B cell (primary cell): Measurements from ENCODE around the gene SALL1. TPM values are rescaled to one million over a fixed set of nuclear protein-coding genes. Genes with fewer than 3 reads are reported as not detected.

Experiments used
- ATAC-seq: fragments of 200-7000 bp; cut with Tn5 transposase; one replicate; pipeline ENCODE4 v1.10.0; 2021; ENCODE audit warnings: low read depth, mild to moderate bottlenecking, moderate number of reproducible peaks, moderate library complexity
- CTCF ChIA-PET: fragments of 350-600 bp; sonication (Branson Sonifier 250); formaldehyde crosslinking; loops from one replicate; lab custom pipeline; 2021; ENCODE audit warnings: antibody characterized with exemption, inconsistent platforms; lab: Charles Lee
- POLR2A ChIA-PET: fragments of 350-600 bp; sonication (Branson Sonifier 250); formaldehyde crosslinking; loops from one replicate; lab custom pipeline; 2021; ENCODE audit warnings: antibody characterized with exemption; lab: Charles Lee
- DNase-seq: peaks from one replicate; pipeline ENCODE4 v3.0.0; 2013
- H2AFZ ChIP-seq: 2 replicates; pipeline ENCODE4 v1.6.1; 2012; ENCODE audit warnings: mild to moderate bottlenecking, low read depth, low read length; ENCODE audit not compliant: insufficient read depth, poor library complexity, severe bottlenecking
- H3K27ac ChIP-seq, 2 donors: 1 replicate in 1 of 2; 2 replicates in 1 of 2; pipeline ENCODE4 v1.5.1; 2012 to 2013; ENCODE audit warnings: low read length in 2 of 2, mild to moderate bottlenecking in 2 of 2, moderate library complexity in 1 of 2
- H3K27me3 ChIP-seq, 4 experiments: fragments of 200-600 bp in 1 of 4; sonication (generic) in 1 of 4; replicated peaks in 1 of 4; 1 replicate in 2 of 4; 2 replicates in 2 of 4; pipeline versions ENCODE4 v1.6.1 to v1.7.0; 2013 to 2016; ENCODE audit warnings: low read length in 3 of 4, mild to moderate bottlenecking in 2 of 4, mixed read lengths in 1 of 4, moderate library complexity in 1 of 4; ENCODE audit not compliant: insufficient read depth in 4 of 4, control insufficient read depth in 3 of 4; ENCODE audit errors: control extremely low read depth in 1 of 4
- H3K36me3 ChIP-seq, 2 experiments: replicated peaks in 1 of 2; 1 replicate in 1 of 2; 2 replicates in 1 of 2; pipeline versions ENCODE4 v1.6.1 to v1.7.1; 2013; ENCODE audit warnings: low read length in 1 of 2; ENCODE audit not compliant: insufficient read depth in 2 of 2, control insufficient read depth in 1 of 2; ENCODE audit errors: control extremely low read depth in 1 of 2, extremely low read depth in 1 of 2
- H3K4me1 ChIP-seq, 2 donors: fragments of 200-600 bp in 1 of 2; sonication (generic) in 1 of 2; 1 replicate in 1 of 2; 2 replicates in 1 of 2; pipeline versions ENCODE4 v1.5.1 to v1.6.1; 2013 to 2017; ENCODE audit warnings: low read length in 2 of 2; ENCODE audit not compliant: control insufficient read depth in 2 of 2, insufficient read depth in 2 of 2
- H3K4me2 ChIP-seq: replicated peaks from 2 replicates; pipeline ENCODE3; 2012; ENCODE audit warnings: mild to moderate bottlenecking, low read depth, low read length; ENCODE audit not compliant: poor library complexity, severe bottlenecking
- H3K4me3 ChIP-seq, 5 experiments: fragments of 200-600 bp in 1 of 5; sonication (generic) in 1 of 5; 1 replicate in 3 of 5; 2 replicates in 2 of 5; pipeline versions ENCODE4 v1.5.1 to v1.7.0; 2011 to 2016; ENCODE audit warnings: low read length in 4 of 5, mild to moderate bottlenecking in 4 of 5, low read depth in 2 of 5, control low read depth in 1 of 5, moderate library complexity in 1 of 5; ENCODE audit not compliant: insufficient read depth in 1 of 5; ENCODE audit errors: control extremely low read depth in 1 of 5, extremely low read depth in 1 of 5
- H3K79me2 ChIP-seq: fragments of 200-600 bp; sonication (generic); one replicate; pipeline ENCODE4 v1.6.0; 2016; ENCODE audit warnings: low read length; ENCODE audit not compliant: control insufficient read depth, insufficient read depth
- H3K9ac ChIP-seq: fragments of 200-600 bp; sonication (generic); 2 replicates; pipeline ENCODE4 v1.6.1; 2017; ENCODE audit warnings: mild to moderate bottlenecking, low read length, moderate library complexity
- H3K9me3 ChIP-seq, 3 donors: one replicate each; pipeline versions ENCODE4 v1.6.1 to v1.7.1; 2013; ENCODE audit warnings: low read length in 2 of 3; ENCODE audit not compliant: control insufficient read depth in 2 of 3, insufficient read depth in 1 of 3; ENCODE audit errors: control extremely low read depth in 1 of 3
- H4K20me1 ChIP-seq: 2 replicates; pipeline ENCODE4 v1.6.0; 2012; ENCODE audit warnings: mild to moderate bottlenecking, low read length; ENCODE audit not compliant: insufficient read depth, control insufficient read depth, poor library complexity, severe bottlenecking
- H3K27ac Mint-ChIP-seq: one replicate; pipeline ENCODE4 v1.8.0; 2021; ENCODE audit warnings: mixed read lengths
- H3K27me3 Mint-ChIP-seq: one replicate; pipeline ENCODE4 v1.8.0; 2021; ENCODE audit warnings: mixed read lengths
- H3K4me1 Mint-ChIP-seq: one replicate; pipeline ENCODE4 v1.8.0; 2021; ENCODE audit warnings: mixed read lengths
- H3K4me3 Mint-ChIP-seq: one replicate; pipeline ENCODE4 v1.8.0; 2021; ENCODE audit warnings: mixed read lengths
- H3K9me3 Mint-ChIP-seq: one replicate; pipeline ENCODE4 v1.8.0; 2022; ENCODE audit warnings: mixed read lengths; ENCODE audit not compliant: insufficient read depth
- CTCF ChIP-seq: fragments of 200-600 bp; IDR thresholded peaks from one replicate; pipeline ENCODE4 v1.8.0; 2022; ENCODE audit warnings: antibody characterized with exemption, mild to moderate bottlenecking
- EZH2 ChIP-seq: IDR thresholded peaks from 2 replicates; pipeline ENCODE4 v1.6.1; 2012; ENCODE audit warnings: borderline replicate concordance, low read depth, mild to moderate bottlenecking, moderate library complexity, low read length; ENCODE audit not compliant: insufficient read depth, poor library complexity, severe bottlenecking
- WGBS: methylation state at CpG from one replicate; pipeline ENCODE4 v1.1.5; 2013; ENCODE audit warnings: missing lambda C conversion rate; ENCODE audit not compliant: insufficient coverage; 5-methylcytosine and 5-hydroxymethylcytosine counted together
- intact Hi-C: fragments of 100-400 bp; cut with micrococcal nuclease; formaldehyde crosslinking; loops from one replicate; pipeline ENCODE4 v1.10.0; 2022
- polyA plus RNA-seq: library from polyadenylated mRNA; depleted of rRNA; stranded (reverse); fragments of >200 nt; gene quantifications from 2 replicates; pipeline ENCODE4 v1.2.3, GENCODE V29; 2012
- total RNA-seq, 2 donors: library from RNA; stranded (reverse); fragments of 120-200 nt in 1 of 2; gene quantifications; 1 replicate in 1 of 2; 2 replicates in 1 of 2; pipeline versions ENCODE4 v1.2.3 to v1.2.4, GENCODE V29; 2013 to 2022

The SALL1 gene
- total and polyA plus RNA-seq, 2 donors (not counting 1 experiment from before 2014, with no cell fraction given): not detected

- H4K20me1 ChIP-seq: no peaks in the 10 kb centered on the region
- no peak overlapping the region for H2AFZ ChIP-seq
- no peak for ATAC-seq
- no peak overlapping the region for H3K27ac ChIP-seq
- no peaks in the 10 kb centered on the region for H3K4me1 ChIP-seq
- TF ChIP-seq CTCF: no peak
- TF ChIP-seq EZH2: no peak
- H3K4me2 ChIP-seq: no peak overlapping the region
- no peak overlapping the region for H3K27ac Mint-ChIP-seq
- peaks cover 43% of the 10 kb centered on the region for H3K27me3 Mint-ChIP-seq
- peaks cover 0 to 27% (median 14%) of the 10 kb centered on the region in 4 experiments for H3K27me3 ChIP-seq
- H3K9me3 ChIP-seq: peaks cover 0 to 8% (median 0%) of the 10 kb centered on the region in 3 donors
- CTCF ChIA-PET: no interaction called here
- DNase-seq: no peak
- intact Hi-C loops: no loop called here
- H3K4me3 ChIP-seq: no peak overlapping the region
- POLR2A ChIA-PET: no interaction called here
- no peak overlapping the region for H3K9ac ChIP-seq
- whole genome bisulfite sequencing: no CpG with 5 or more reads among the region's 3 CpGs
- H3K36me3 ChIP-seq: no peaks in the 10 kb centered on the region
- no peaks in the 10 kb centered on the region for H3K79me2 ChIP-seq
- no peak overlapping the region for H3K4me3 Mint-ChIP-seq
- no peaks in the 10 kb centered on the region for H3K9me3 Mint-ChIP-seq
- H3K4me1 Mint-ChIP-seq: no peaks in the 10 kb centered on the region
Observed at GRCh38 chr16:51147776-51148677, 3.0 kb downstream of the SALL1 start.

- H3K27me3 Mint-ChIP-seq: peaks cover 43% of the 10 kb centered on the region
- TF ChIP-seq EZH2: no peak
- TF ChIP-seq CTCF: no peak
- Histone ChIP-seq H3K4me2 (no peak overlapping the region), H3K9me3 (peaks cover 0 to 2% (median 0%) of the 10 kb centered on the region in 3 donors), H3K27ac (no peak overlapping the region), H3K27me3 (peaks cover 0 to 18% (median 14%) of the 10 kb centered on the region in 4 experiments), H2AFZ (no peak overlapping the region), H4K20me1 (no peaks in the 10 kb centered on the region), H3K79me2 (no peaks in the 10 kb centered on the region), H3K9ac (no peak overlapping the region), H3K4me1 (no peaks in the 10 kb centered on the region), H3K36me3 (no peaks in the 10 kb centered on the region), H3K4me3 (no peak overlapping the region)
- ChIA-PET POLR2A (no interaction called here), CTCF (no interaction called here)
- WGBS: no CpG with 5 or more reads among the region's 6 CpGs
- H3K4me1 Mint-ChIP-seq: no peaks in the 10 kb centered on the region
- ATAC-seq (no peak), DNase-seq (no peak)
- H3K27ac Mint-ChIP-seq: no peak overlapping the region
- no peaks in the 10 kb centered on the region for H3K9me3 Mint-ChIP-seq
- H3K4me3 Mint-ChIP-seq: no peak overlapping the region
- intact Hi-C loops: no loop called here
Observed at GRCh38 chr16:51146256-51146924, 4.7 kb downstream of the SALL1 start.
